ENCODE data around the gene HSPBP1.

HSPBP1 gene

DNA sequence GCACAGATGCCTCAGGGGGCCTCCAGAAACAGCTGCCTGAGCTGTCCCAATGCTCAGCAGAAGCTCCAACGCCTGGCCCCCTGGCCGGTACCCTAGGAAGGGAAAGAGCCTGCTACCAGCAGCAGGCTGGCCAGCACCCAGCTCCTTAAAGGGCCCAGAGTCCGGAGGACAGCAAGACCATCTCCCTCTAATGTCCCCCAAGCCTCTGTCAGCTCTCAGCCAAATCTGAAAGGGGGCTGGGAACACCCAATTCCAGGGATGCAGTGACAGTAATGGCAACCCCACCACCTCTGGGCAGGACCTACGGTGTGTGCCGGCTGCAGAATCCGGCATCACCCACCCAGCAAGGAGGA lies 25.3 kb downstream of the HSPBP1 start:
- DNase-seq (ENCODE audit: low spot score) = no peak

- DNase-seq (ENCODE audit: low spot score) = peak; percentile 40
These were observed 25.9 kb downstream of the HSPBP1 start for GRCh38 chr19:55253842-55254624.

DNA sequence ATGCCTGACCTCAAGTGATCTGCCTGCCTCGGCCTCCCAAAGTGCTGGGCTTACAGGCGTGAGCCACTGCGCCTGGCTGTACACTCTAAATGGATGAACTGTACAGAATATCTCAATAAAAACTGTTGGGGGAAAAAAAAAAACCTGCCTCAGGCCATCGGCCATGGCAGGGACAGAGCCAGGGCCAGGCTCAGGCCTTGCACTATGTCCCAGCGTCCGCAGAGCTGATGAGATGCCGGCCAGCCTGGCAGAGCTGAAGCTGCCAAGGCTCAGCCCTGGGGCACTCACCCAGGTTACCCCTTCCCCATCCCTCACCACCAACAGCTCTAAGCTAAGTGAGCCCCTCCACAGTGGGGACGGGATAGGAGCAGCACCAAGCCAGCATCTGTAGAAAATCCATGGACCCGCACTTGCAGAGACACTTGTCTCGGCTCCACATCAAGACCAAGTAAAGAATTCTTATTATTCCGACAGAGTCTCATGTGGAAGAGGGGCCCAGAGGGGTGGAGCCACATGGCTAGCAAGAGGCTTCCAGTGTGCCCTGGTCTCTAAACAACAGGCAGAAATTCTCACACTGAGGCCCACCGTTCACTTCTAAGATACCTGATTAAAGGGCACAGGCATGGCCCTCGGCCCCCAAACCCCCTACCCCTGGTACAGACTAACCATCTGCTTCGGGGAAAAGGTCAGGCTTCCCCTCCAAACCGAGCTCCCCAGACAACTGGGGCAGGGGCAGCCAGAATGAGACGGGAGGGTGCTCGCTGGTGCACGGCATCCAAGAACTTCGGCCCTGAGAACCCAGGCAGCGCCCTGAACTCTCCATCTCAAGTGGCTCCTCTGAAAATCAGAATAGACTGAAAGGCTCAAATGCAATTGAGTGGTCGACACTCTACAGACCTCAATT lies 26.9 kb downstream of the HSPBP1 start:
- DNase-seq (ENCODE audit: low spot score) = no peak

- no peak for DNase-seq (ENCODE audit: low spot score)
These were observed 28.4 kb downstream of the HSPBP1 start for GRCh38 chr19:55251341-55252081.

DNA sequence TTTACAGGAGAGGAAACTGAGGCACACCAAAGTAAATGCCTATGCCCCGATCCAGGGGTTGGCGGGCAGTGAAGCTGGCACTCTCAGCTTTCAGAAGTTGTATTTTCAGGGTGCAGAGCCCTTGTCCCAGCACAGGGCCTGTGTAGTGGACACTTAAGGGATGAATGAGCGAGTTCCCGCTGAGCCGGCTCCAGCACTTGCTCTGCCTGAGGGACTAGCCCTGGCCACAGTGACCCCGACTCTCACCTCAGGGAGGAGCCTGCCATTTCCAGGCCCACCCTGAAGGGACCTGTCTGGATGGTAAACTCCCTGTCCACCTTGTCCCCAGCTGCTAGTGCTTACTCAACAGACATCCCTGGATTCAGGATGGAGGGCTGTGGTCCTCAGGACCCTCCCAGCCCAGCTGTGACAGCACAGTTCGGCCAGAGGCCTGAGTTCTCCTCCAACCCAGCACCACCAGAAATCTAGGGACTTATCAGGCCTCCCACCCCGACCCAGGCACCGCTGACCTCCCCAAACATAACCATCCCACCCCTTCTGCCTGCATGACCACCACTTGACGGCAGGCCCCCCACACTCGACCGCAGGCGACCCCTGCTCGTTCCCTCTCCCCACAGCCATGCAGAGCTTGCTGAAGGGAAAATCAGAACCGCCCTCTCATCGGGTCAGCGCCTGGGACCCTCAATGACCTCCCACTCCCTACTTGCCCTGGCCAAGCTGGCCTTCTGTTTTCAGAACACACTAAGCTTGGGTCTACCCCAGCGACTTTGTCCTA lies 29.5 kb downstream of the HSPBP1 start:
- no peak for DNase-seq (ENCODE audit: low spot score)

- no peak for DNase-seq (ENCODE audit: low spot score)
These were observed 30.1 kb downstream of the HSPBP1 start for GRCh38 chr19:55249841-55250240.

GRCh38 chr19:55248704-55249103 lies 31.2 kb downstream of the HSPBP1 start:
- DNase-seq (ENCODE audit: low spot score) = no peak

DNA sequence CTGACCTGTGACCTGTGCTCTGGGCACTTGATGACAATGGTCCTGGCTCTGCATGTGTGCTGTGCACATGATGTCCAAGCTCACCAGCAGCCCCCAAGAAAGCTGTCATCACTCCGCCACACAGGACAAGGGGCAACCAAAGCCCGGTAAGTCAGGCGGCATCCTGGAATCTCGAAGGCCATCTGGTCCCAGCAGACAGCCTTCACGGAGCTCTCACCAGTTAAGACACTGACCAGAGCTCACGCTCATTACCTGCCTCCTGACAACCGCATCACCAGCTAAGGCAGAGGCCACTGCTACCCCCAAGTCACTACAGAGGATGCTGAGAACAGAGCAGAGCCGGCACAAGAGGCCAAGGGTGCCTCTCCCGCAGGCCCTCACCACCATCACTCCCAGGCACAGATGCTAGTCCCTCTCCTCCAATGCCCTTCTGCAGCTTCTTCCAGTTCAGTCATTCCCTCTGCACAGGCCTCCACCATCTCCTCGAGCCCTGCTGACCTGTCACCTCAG lies 31.7 kb downstream of the HSPBP1 start:
- no peak for DNase-seq (ENCODE audit: low spot score)

DNA sequence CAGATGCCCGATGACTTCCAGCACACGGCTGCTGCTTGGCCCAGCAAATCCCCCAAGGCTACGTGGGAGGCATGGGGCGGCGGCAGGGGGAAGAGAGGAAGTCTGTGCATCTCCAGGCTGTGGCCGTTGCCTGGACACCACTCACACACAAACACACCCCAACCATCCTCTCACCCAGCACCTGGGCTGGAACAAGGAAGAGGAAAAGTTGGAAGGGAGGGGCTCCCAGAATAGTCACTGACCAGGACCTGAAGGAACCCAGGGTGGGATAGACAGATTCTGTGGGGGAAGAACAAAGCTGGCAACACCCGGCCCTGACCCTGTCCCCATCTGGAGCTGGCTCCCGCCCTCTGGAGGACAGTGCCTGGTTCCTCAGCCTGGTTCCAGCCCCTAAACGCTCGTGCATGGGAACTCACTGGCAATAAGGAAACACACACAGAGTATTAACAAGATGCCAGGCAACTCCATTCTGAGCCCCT lies 32.2 kb downstream of the HSPBP1 start:
- DNase-seq (ENCODE audit: low spot score) = no peak

GRCh38 chr19:55246462-55247451 lies 33.2 kb downstream of the HSPBP1 start:
- DNase-seq (ENCODE audit: low spot score) = no peak

- DNase-seq (ENCODE audit: low spot score) = no peak
These were observed 34.5 kb downstream of the HSPBP1 start for GRCh38 chr19:55245236-55245904.

- no peak for DNase-seq (ENCODE audit: low spot score)
These were observed 35.8 kb downstream of the HSPBP1 start for GRCh38 chr19:55244004-55244680.

DNA sequence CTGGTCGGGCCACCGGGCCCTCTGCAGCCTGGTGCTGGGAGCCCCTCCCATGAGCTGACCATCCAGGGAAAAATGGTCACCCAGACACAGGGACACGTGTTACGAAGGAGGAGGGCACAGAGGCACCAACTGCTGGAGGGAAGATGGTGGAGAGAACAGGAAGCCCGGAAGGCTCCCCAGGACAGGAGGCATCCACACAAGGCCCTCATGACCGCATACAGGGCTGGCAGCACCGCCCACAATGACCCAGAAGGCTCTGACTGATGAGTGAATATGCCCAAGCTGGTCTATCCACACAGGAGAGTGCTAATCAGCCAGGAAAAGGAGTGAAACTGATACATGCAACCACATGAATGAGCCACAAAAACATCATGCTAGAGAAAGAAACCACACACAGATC lies 37.4 kb downstream of the HSPBP1 start:
- no peak for DNase-seq (ENCODE audit: low spot score)

DNA sequence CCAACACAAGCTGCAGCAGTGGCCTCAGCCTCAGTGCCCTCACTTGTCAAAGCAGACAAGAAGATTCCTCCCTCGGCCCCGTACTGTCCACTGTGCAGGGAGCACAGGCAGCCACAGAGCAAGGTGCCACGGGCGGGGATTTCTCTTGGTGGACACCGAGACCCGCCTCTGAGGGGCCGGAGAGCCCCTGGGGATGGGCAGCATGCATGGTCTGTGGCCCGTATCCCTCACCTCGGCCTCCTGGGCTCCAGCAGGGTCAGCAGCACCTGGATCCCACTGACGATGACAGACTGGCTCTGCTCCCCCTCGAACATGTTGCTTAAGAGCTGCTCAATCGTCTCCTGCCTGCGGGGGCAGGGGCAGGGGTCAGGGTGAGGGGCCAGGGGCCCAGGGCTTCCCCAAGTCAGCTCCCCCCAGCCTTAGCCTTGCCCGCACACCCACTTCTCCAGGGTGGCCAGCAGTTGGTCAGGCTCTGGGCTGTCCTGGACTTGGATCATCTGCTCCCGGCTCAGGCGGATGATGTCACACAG lies 37.9 kb downstream of the HSPBP1 start:
- no peak for DNase-seq (ENCODE audit: low spot score)

- DNase-seq (ENCODE audit: low spot score) = no peak
These were observed 38.6 kb downstream of the HSPBP1 start for GRCh38 chr19:55241143-55241934.

GRCh38 chr19:55240713-55241020 lies 39.2 kb downstream of the HSPBP1 start:
- DNase-seq (ENCODE audit: low spot score) = no peak

- no peak for DNase-seq (ENCODE audit: low spot score)
These were observed 40.9 kb downstream of the HSPBP1 start for GRCh38 chr19:55239004-55239403.

DNA sequence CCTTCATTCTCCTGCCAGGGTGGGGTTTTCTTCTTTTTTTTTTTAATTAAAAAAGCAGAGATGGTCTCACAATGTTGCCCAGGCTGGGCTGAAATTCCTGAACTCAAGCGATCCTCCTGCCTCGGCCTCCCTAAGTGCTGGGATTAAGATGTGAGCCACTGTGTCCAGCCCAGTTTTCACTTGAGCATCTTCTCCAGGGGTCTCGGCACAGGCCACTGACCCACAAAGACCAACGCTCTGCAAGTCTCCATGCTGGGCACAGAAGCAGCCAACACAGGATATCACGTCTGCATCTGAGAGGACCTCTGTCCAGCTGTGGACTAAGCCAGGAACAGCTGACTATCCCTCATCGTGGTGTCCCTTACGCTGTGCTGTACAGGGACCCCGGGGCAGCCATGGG lies 41.9 kb downstream of the HSPBP1 start:
- no peak for DNase-seq (ENCODE audit: low spot score)

Measured in pons (tissue), 1 donor.